ENCODE results near the gene CRTC3.
A peak's percentile ranks its signal among the peaks of the same experiment; 100 is the strongest.

CRTC3 gene

GRCh38 chr15:90552162-90552928 is 22.6 kb downstream of the CRTC3 start:
- peaks cover 13 to 61% (median 32%) of the 10 kb centered on the region in 10 experiments for H3K4me1 ChIP-seq
- no peak overlapping the region for H3K4me3 ChIP-seq
- H3K4me2 ChIP-seq, result no peak overlapping the region; a peak in 1 of 22 replicates
- H3K9me3 ChIP-seq (replicated peaks in 1 of 11), result no peaks in the 10 kb centered on the region
- peaks cover 35 to 66% (median 48%) of the 10 kb centered on the region in 11 experiments; a peak in 21 of 22 replicates for H3K36me3 ChIP-seq
- H3K9ac ChIP-seq, result no peak overlapping the region
- H4K20me1 ChIP-seq, result peaks cover 0 to 70% (median 13%) of the 10 kb centered on the region in 11 experiments; a peak in 8 of 22 replicates
- peak overlapping the region in 3 of 11 experiments; percentile 0 to 42 (median 9); a peak in 3 of 22 replicates for H3K27ac ChIP-seq
- H3K27me3 ChIP-seq, result no peaks in the 10 kb centered on the region
- no peak for TF ChIP-seq Cebpa-rat (IDR thresholded peaks at IDR 0.05)

- Histone ChIP-seq H3K4me2 (no peak overlapping the region), H3K27ac (peak overlapping the region in 1 of 11 experiments; percentile 0; a peak in 1 of 22 replicates), H3K9ac (no peak overlapping the region), H3K4me3 (no peak overlapping the region), H4K20me1 (peaks cover 0 to 70% (median 13%) of the 10 kb centered on the region in 11 experiments; a peak in 8 of 22 replicates), H3K9me3 (replicated peaks in 1 of 11) (no peaks in the 10 kb centered on the region), H3K27me3 (no peaks in the 10 kb centered on the region), H3K36me3 (peaks cover 32 to 62% (median 45%) of the 10 kb centered on the region in 11 experiments; a peak in 21 of 22 replicates), H3K4me1 (peaks cover 18 to 61% (median 37%) of the 10 kb centered on the region in 10 experiments)
- TF ChIP-seq Cebpa-rat (IDR thresholded peaks at IDR 0.05), result no peak
Measured at GRCh38 chr15:90552929-90553211, 23.1 kb downstream of the CRTC3 start.

GRCh38 chr15:90553248-90553745 is 23.6 kb downstream of the CRTC3 start:
- Histone ChIP-seq H3K9ac (no peak overlapping the region), H3K27me3 (no peaks in the 10 kb centered on the region), H3K4me2 (peak overlapping the region in 1 of 11 experiments; percentile 41; a peak in 2 of 22 replicates), H3K27ac (no peak overlapping the region), H3K4me1 (peaks cover 23 to 61% (median 42%) of the 10 kb centered on the region in 10 experiments), H3K4me3 (no peak overlapping the region), H3K36me3 (peaks cover 28 to 58% (median 41%) of the 10 kb centered on the region in 11 experiments; a peak in 21 of 22 replicates), H3K9me3 (replicated peaks in 1 of 11) (no peaks in the 10 kb centered on the region), H4K20me1 (peaks cover 0 to 70% (median 13%) of the 10 kb centered on the region in 11 experiments; a peak in 8 of 22 replicates)
- no peak for TF ChIP-seq Cebpa-rat (IDR thresholded peaks at IDR 0.05)

DNA sequence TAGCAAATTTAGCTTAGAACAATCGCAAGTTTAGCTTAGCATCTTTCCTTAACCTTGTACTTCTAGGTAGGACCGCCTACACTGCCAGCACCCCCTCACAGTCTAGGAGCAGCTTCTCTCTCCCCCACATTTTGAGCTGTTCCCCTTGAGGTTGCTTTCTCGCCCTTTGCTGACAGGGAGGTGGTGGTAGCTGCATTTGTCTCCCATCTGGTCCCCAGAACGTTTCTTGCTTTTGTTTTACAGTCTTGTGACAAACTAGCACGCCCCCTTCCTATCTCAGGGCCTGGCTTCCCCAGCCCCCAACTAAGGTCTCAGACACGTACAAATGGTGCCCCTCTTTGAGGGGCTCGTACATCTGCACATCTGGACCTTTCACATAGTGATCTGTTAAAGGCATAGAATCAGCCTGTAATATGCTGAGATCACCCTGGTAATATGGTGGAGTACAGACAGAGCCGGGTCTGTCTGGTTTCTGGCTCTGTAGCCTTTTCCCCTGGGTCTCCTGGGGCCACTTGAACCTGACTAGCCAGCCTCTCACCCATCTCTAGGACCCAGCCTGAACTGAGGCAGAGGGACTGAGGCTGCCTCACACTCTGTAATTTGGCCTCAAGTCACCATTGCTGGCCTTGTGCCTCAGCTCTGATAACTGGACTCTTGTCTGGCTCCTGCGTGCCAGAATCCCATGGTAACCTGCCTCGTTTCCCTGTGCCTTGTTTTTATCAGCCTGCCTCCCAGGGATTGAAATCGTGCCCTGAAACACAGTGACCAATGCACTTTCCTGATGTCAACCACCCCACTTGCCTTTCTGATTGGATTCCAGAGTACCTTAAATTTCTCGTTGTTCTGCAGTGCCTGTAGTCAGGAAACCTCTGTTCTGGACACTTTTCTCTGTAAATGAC is 27.7 kb downstream of the CRTC3 start:
- H3K4me2 ChIP-seq, result peak overlapping the region; percentile 16 to 67 (median 47)
- peaks cover 0 to 11% (median 3%) of the 10 kb centered on the region in 11 experiments; a peak in 3 of 22 replicates for H3K9me3 ChIP-seq (replicated peaks in 1 of 11)
- H3K4me1 ChIP-seq, result peaks cover 40 to 77% (median 49%) of the 10 kb centered on the region in 10 experiments

DNA sequence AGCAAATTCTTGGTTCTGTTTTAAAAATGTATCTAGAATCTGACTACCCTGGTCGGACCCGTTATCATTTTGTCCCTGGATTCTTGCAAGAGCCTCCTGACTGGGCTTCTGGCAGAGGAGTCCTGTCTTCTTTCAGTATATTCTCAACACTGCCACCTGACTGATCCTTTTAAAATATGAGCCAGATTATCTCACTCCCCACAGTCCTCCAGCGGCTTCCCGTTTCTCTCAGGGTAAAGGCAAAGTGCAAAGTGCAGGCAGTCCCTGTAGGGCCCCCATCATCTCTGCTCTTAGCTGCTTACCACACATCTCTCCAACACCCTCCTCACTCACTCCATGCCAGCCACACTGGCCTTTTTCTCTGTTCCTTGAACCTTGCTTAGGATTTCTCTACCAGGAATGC is 28.4 kb downstream of the CRTC3 start:
- no peak overlapping the region for H3K4me3 ChIP-seq
- H3K4me1 ChIP-seq, result peaks cover 47 to 81% (median 56%) of the 10 kb centered on the region in 10 experiments
- peak overlapping the region in 6 of 11 experiments; percentile 2 to 51 (median 29); a peak in 6 of 22 replicates for H3K27ac ChIP-seq
- peak overlapping the region; percentile 16 to 67 (median 47); a peak in 20 of 22 replicates for H3K4me2 ChIP-seq
- H4K20me1 ChIP-seq, result peaks cover 0 to 45% (median 12%) of the 10 kb centered on the region in 11 experiments; a peak in 8 of 22 replicates
- H3K36me3 ChIP-seq, result peaks cover 20 to 35% (median 25%) of the 10 kb centered on the region in 11 experiments; a peak in 14 of 22 replicates
- H3K9me3 ChIP-seq (replicated peaks in 1 of 11), result peaks cover 0 to 11% (median 3%) of the 10 kb centered on the region in 11 experiments; a peak in 3 of 22 replicates
- no peak for TF ChIP-seq Cebpa-rat (IDR thresholded peaks at IDR 0.05)
- no peaks in the 10 kb centered on the region for H3K27me3 ChIP-seq
- peak overlapping the region in 3 of 11 experiments; percentile 18 to 48 (median 30); a peak in 4 of 22 replicates for H3K9ac ChIP-seq

More for the DNA sequence above, 27.7 kb downstream of the CRTC3 start:
- Histone ChIP-seq H4K20me1 (peaks cover 0 to 53% (median 13%) of the 10 kb centered on the region in 11 experiments; a peak in 8 of 22 replicates), H3K9ac (peak overlapping the region in 6 of 11 experiments; percentile 0 to 48 (median 23); a peak in 6 of 22 replicates), H3K27ac (peak overlapping the region in 7 of 11 experiments; percentile 2 to 51 (median 30); a peak in 10 of 22 replicates), H3K36me3 (peaks cover 21 to 36% (median 28%) of the 10 kb centered on the region in 11 experiments; a peak in 14 of 22 replicates), H3K27me3 (no peaks in the 10 kb centered on the region), H3K4me3 (no peak overlapping the region)
- no peak for TF ChIP-seq Cebpa-rat (IDR thresholded peaks at IDR 0.05)

GRCh38 chr15:90559119-90559518 is 29.4 kb downstream of the CRTC3 start:
- Histone ChIP-seq H3K27ac (no peak overlapping the region), H3K9ac (no peak overlapping the region), H3K27me3 (no peaks in the 10 kb centered on the region), H3K4me2 (no peak overlapping the region), H3K4me3 (no peak overlapping the region), H3K36me3 (peaks cover 13 to 25% (median 19%) of the 10 kb centered on the region in 11 experiments; a peak in 13 of 22 replicates), H3K9me3 (replicated peaks in 1 of 11) (peaks cover 0 to 11% (median 3%) of the 10 kb centered on the region in 11 experiments; a peak in 3 of 22 replicates), H4K20me1 (peaks cover 0 to 36% (median 11%) of the 10 kb centered on the region in 11 experiments; a peak in 8 of 22 replicates), H3K4me1 (peaks cover 56 to 81% (median 61%) of the 10 kb centered on the region in 10 experiments)
- no peak for TF ChIP-seq Cebpa-rat (IDR thresholded peaks at IDR 0.05)

- no peaks in the 10 kb centered on the region for H3K27me3 ChIP-seq
- peaks cover 0 to 15% (median 3%) of the 10 kb centered on the region in 11 experiments; a peak in 5 of 22 replicates for H3K9me3 ChIP-seq (replicated peaks in 1 of 11)
- H3K9ac ChIP-seq, result peak overlapping the region in 1 of 11 experiments; percentile 32; a peak in 1 of 22 replicates
- no peak for TF ChIP-seq Cebpa-rat (IDR thresholded peaks at IDR 0.05)
- H3K4me1 ChIP-seq, result peaks cover 68 to 87% (median 72%) of the 10 kb centered on the region in 10 experiments
- peak overlapping the region in 10 of 11 experiments; percentile 71 to 97 (median 84); a peak in 16 of 22 replicates for H3K4me2 ChIP-seq
- H3K36me3 ChIP-seq, result peaks cover 4 to 18% (median 13%) of the 10 kb centered on the region in 11 experiments; a peak in 12 of 22 replicates
- H3K27ac ChIP-seq, result peak overlapping the region in 1 of 11 experiments; percentile 29; a peak in 1 of 22 replicates
- H3K4me3 ChIP-seq, result no peak overlapping the region
- H4K20me1 ChIP-seq, result peaks cover 0 to 27% (median 9%) of the 10 kb centered on the region in 11 experiments; a peak in 7 of 22 replicates
Measured at GRCh38 chr15:90560229-90560776, 30.6 kb downstream of the CRTC3 start.

Measured in BLaER1 treated with 17β-estradiol and CSF1 and Interleukin-3, amounts not matched to agents 10 nM and 100 nM (cell line).